ENCODE measurements around the gene CACNA1I. TPM values are rescaled to one million over a fixed set of nuclear protein-coding genes. Genes with fewer than 3 reads are reported as not detected.
A peak's percentile ranks its signal among the peaks of the same experiment; 100 is the strongest.

The CACNA1I gene
- total and polyA plus RNA-seq, 2 of the 8 experiments (the other 6 are each of a cell fraction or from before 2014, with no cell fraction given): 0.77 to 1.2 TPM

DNA sequence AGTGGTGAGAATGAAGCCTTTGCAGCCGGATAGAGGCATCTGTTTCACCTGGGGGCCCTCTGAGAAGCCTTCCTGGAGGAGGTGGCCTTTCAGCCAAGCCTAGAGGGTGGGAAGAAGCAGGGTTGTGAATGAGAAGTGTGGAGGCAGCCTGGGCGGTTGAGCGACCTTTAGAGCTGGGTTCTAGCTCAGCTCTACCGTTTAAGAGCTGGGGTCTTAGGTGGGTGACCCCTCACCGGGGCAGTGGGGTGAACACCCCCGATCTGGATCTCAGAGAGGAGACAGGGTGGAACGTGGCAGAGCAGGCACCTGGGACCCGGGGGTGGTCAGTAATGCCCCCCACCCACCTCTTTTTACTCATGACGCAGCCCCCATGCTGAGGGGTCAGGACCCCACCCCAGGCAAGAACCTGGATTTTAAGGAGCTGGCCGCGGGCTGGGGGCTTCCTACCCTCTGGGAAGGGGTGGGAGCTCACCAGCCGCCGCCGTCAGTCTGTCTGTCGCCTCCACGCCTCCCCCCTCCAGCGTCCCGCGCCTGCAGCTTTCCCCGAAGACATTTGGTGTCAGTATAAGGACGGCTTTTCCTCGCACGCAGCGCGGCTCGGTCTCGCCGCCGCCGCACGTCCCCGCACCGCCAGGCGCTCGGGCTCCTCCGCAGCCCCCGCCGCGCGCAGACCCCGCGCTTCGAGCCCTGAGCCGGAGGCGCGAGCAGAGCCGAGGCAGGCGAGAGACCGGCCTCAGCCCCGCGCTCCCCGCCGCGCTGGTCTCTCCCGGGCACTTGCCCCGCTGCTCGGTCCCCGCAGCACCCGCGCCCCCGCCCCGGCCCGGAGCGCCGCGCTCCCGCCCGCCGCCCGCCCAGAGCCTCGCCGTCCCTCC is 13.3 kb upstream of the CACNA1I start (continued):
- TF ChIP-seq, protein P1, sequence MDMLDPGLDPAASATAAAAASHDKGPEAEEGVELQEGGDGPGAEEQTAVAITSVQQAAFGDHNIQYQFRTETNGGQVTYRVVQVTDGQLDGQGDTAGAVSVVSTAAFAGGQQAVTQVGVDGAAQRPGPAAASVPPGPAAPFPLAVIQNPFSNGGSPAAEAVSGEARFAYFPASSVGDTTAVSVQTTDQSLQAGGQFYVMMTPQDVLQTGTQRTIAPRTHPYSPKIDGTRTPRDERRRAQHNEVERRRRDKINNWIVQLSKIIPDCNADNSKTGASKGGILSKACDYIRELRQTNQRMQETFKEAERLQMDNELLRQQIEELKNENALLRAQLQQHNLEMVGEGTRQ (IDR thresholded peaks at IDR 0.05; ENCODE audit: low read length): no peak
- TF ChIP-seq KDM5A (IDR thresholded peaks at IDR 0.05; ENCODE audit: low read length): no peak
- TF ChIP-seq CREB1 (IDR thresholded peaks at IDR 0.05): no peak
- no peak for TF ChIP-seq NANOG (IDR thresholded peaks at IDR 0.05; ENCODE audit: insufficient read depth, low read depth, low read length, poor library complexity, severe bottlenecking)
- peak; percentile 5 to 39; a peak in 2 of 4 replicates for TF ChIP-seq RAD21 (IDR thresholded peaks at IDR 0.05 in 1 of 2, conservative IDR thresholded peaks at IDR 0.05 in 1 of 2; ENCODE audit: low read depth in 2 of 2, low read length in 2 of 2)
